HepG2 (cell line): Measurements from ENCODE around the gene UNC13D. TPM values are rescaled to one million over a fixed set of nuclear protein-coding genes. Genes with fewer than 3 reads are reported as not detected.
A peak's percentile ranks its signal among the peaks of the same experiment; 100 is the strongest.

Source experiments
- ARNT2 ChIP-seq: sonication (generic); formaldehyde crosslinking; IDR thresholded peaks from 2 replicates; pipeline ENCODE4 v1.8.0; 2022; ENCODE audit warnings: mild to moderate bottlenecking, low read depth, missing genetic modification reagents, moderate library complexity
- ATF7-NPFF ChIP-seq: sonication (generic); formaldehyde crosslinking; IDR thresholded peaks from 2 replicates; pipeline ENCODE4 v1.8.1; 2023; ENCODE audit warnings: mild to moderate bottlenecking, low read depth, missing genetic modification reagents, moderate library complexity
- EEA1 ChIP-seq: sonication (generic); formaldehyde crosslinking; IDR thresholded peaks from 2 replicates; pipeline ENCODE4 v1.5.1; 2020; ENCODE audit warnings: mild to moderate bottlenecking, missing genetic modification reagents, borderline replicate concordance
- GABPB1 ChIP-seq: IDR thresholded peaks from 2 replicates; pipeline ENCODE4 v1.6.1; 2016; ENCODE audit warnings: mild to moderate bottlenecking, missing genetic modification reagents, moderate library complexity, missing compliant biosample characterization
- HNRNPL ChIP-seq: fragments of 200-400 bp; formaldehyde crosslinking; IDR thresholded peaks from 2 replicates; pipeline ENCODE4 v1.6.1; 2017; ENCODE audit warnings: mild to moderate bottlenecking, low read depth, low read length
- NAIF1 ChIP-seq: sonication (generic); formaldehyde crosslinking; IDR thresholded peaks from 2 replicates; pipeline ENCODE4 v1.5.0; 2020; ENCODE audit warnings: mild to moderate bottlenecking, missing genetic modification reagents, borderline replicate concordance
- NFKB2 ChIP-seq: sonication (generic); formaldehyde crosslinking; IDR thresholded peaks from 2 replicates; pipeline ENCODE4 v1.4.0; 2020; ENCODE audit warnings: missing genetic modification reagents, borderline replicate concordance
- RFXANK ChIP-seq: IDR thresholded peaks from 2 replicates; pipeline ENCODE4 v1.6.1; 2016
- SALL1 ChIP-seq: sonication (generic); formaldehyde crosslinking; IDR thresholded peaks from 2 replicates; pipeline ENCODE4 v1.8.0; 2022; ENCODE audit warnings: mild to moderate bottlenecking, missing genetic modification reagents
- STAG1 ChIP-seq: sonication (generic); formaldehyde crosslinking; IDR thresholded peaks from 2 replicates; pipeline ENCODE4 v1.4.0; 2020; ENCODE audit warnings: missing genetic modification reagents
- TARDBP ChIP-seq: sonication (generic); formaldehyde crosslinking; IDR thresholded peaks from 2 replicates; pipeline ENCODE4 v1.8.0; 2022; ENCODE audit warnings: mild to moderate bottlenecking, missing genetic modification reagents
- U2AF1 ChIP-seq: fragments of 200-400 bp; formaldehyde crosslinking; optimal IDR thresholded peaks from 2 replicates; pipeline ENCODE3; 2017; ENCODE audit warnings: mild to moderate bottlenecking, low read depth, low read length
- YEATS2 ChIP-seq: sonication (generic); formaldehyde crosslinking; IDR thresholded peaks from 2 replicates; pipeline ENCODE4 v1.4.0; 2020; ENCODE audit warnings: missing genetic modification reagents, borderline replicate concordance
- ZFP62 ChIP-seq: sonication (generic); formaldehyde crosslinking; IDR thresholded peaks from 2 replicates; pipeline ENCODE4 v1.4.0; 2020; ENCODE audit warnings: missing genetic modification reagents
- ZKSCAN8 ChIP-seq: IDR thresholded peaks from 2 replicates; pipeline ENCODE4 v1.6.1; 2016; ENCODE audit warnings: borderline replicate concordance, missing genetic modification reagents, missing compliant biosample characterization
- ZNF44 ChIP-seq: sonication (generic); formaldehyde crosslinking; IDR thresholded peaks from 2 replicates; pipeline ENCODE4 v1.5.1; 2020; ENCODE audit warnings: mild to moderate bottlenecking, missing genetic modification reagents
- ZNF558 ChIP-seq: sonication (generic); formaldehyde crosslinking; IDR thresholded peaks from 2 replicates; pipeline ENCODE4 v1.9.0; 2022; ENCODE audit warnings: mild to moderate bottlenecking, missing genetic modification reagents, borderline replicate concordance
- polyA plus RNA-seq, 8 experiments: library from polyadenylated mRNA; depleted of rRNA in 3 of 8; stranded (reverse) in 7 of 8; unstranded in 1 of 8; fragments of >200 nt; fragmentation: Illumina TruSeq in 4 of 8; extraction: Trizol in 4 of 8; gene quantifications; 2 replicates each; pipeline versions ENCODE4 v1.2.1 to v1.2.3, GENCODE V29; 2011 to 2016; ENCODE audit warnings: low read depth in 4 of 8, missing spikeins in 1 of 8, mixed read lengths in 1 of 8; ENCODE audit not compliant: insufficient read depth in 1 of 8
- total RNA-seq, 5 experiments: library from RNA; depleted of rRNA; stranded (reverse); fragments of >200 nt; fragmentation: Illumina TruSeq; extraction: Trizol; gene quantifications; 2 replicates each; pipeline ENCODE4 v1.2.3, GENCODE V29; 2016; ENCODE audit warnings: low read depth in 1 of 5
- TF ChIP-seq, protein P1 (sequence below): sonication (generic); formaldehyde crosslinking; IDR thresholded peaks from 2 replicates; pipeline ENCODE4 v1.4.0; 2020; ENCODE audit warnings: mild to moderate bottlenecking, missing genetic modification reagents, borderline replicate concordance
- TF ChIP-seq, protein P2 (sequence below): sonication (generic); formaldehyde crosslinking; IDR thresholded peaks from 2 replicates; pipeline ENCODE4 v1.8.0; 2022; ENCODE audit warnings: low read depth, missing genetic modification reagents
- TF ChIP-seq, protein P3 (sequence below): sonication (generic); formaldehyde crosslinking; IDR thresholded peaks from 2 replicates; pipeline ENCODE4 v1.4.0; 2020; ENCODE audit warnings: missing genetic modification reagents, borderline replicate concordance
- TF ChIP-seq, protein P4 (sequence below): sonication (generic); formaldehyde crosslinking; conservative IDR thresholded peaks from 2 replicates; pipeline ENCODE4 v1.8.0; 2022; ENCODE audit warnings: mild to moderate bottlenecking, moderate library complexity, missing genetic modification reagents

Gene UNC13D
- total and polyA plus RNA-seq, 2 of the 13 experiments (the other 11 are each of a cell fraction or from before 2014, with no cell fraction given) = 29.7 to 42.7 TPM

DNA sequence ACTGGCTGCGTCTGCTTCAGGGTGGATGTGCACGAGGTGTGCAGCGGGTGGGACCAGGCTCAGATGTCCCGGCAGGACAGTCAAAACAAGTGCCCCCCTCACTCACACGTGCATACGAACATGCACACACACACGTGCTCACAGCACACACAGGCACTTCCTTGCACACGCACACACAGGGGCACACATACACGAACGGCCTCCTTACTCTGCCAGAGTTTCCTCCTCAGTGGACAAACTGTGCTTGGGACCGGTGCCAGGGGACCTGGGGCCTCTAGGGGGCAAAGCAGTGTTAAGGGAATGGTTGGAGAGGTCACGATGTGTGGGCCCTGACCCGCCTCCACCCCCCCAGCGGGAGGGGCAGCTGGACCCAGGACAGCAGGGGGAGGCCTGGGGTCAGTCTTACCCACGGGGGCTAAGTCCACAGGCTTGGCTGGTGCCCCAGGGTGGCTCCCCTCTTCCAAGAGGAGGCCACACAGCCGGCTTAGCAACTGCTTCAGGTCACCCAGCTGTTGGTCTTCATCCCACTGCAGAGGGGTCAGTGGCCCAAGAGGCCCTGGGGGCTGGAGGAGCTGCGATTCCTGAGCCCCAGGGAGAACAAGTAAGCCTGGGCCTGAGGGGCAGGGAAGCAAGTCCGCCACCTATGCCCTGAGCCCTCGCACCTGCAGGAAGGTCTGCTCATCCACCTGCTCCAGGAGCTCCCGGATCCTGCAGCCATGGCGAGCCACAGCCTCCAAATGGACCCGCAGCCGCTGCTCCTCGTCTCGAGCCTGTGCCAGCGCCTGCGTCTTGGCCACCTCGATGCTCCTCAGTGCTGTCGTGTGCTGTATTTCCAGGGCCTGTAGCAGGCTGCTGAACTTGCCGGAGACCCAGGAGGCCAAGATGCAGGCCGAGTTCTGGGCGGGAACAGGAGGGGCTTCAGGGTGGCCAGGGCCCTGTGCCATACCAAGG, 47.7 kb upstream of the UNC13D start (continued):
- TF ChIP-seq, protein P1, sequence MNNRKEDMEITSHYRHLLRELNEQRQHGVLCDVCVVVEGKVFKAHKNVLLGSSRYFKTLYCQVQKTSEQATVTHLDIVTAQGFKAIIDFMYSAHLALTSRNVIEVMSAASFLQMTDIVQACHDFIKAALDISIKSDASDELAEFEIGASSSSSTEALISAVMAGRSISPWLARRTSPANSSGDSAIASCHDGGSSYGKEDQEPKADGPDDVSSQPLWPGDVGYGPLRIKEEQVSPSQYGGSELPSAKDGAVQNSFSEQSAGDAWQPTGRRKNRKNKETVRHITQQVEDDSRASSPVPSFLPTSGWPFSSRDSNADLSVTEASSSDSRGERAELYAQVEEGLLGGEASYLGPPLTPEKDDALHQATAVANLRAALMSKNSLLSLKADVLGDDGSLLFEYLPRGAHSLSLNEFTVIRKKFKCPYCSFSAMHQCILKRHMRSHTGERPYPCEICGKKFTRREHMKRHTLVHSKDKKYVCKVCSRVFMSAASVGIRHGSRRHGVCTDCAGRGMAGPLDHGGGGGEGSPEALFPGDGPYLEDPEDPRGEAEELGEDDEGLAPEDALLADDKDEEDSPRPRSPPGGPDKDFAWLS (CRISPR knock-in tag) = peak; percentile 92
- TF ChIP-seq, protein P2, sequence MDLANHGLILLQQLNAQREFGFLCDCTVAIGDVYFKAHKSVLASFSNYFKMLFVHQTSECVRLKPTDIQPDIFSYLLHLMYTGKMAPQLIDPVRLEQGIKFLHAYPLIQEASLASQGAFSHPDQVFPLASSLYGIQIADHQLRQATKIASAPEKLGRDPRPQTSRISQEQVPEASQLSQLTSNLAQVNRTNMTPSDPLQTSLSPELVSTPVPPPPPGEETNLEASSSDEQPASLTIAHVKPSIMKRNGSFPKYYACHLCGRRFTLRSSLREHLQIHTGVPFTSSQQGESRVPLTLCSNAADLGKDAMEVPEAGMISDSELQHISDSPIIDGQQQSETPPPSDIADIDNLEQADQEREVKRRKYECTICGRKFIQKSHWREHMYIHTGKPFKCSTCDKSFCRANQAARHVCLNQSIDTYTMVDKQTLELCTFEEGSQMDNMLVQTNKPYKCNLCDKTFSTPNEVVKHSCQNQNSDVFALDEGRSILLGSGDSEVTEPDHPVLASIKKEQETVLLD (CRISPR knock-in tag) = 0 out of 2 replicates have a peak, but pooled peaks have one; percentile 7
- peak; percentile 82; the same call in 1 of the 2 replicates for TF ChIP-seq EEA1 (CRISPR knock-in tag)
- peak; percentile 91; the same call in 1 of the 2 replicates for TF ChIP-seq HNRNPL
- TF ChIP-seq GABPB1 (CRISPR knock-in tag) = peak; percentile 59
- TF ChIP-seq, protein P3, sequence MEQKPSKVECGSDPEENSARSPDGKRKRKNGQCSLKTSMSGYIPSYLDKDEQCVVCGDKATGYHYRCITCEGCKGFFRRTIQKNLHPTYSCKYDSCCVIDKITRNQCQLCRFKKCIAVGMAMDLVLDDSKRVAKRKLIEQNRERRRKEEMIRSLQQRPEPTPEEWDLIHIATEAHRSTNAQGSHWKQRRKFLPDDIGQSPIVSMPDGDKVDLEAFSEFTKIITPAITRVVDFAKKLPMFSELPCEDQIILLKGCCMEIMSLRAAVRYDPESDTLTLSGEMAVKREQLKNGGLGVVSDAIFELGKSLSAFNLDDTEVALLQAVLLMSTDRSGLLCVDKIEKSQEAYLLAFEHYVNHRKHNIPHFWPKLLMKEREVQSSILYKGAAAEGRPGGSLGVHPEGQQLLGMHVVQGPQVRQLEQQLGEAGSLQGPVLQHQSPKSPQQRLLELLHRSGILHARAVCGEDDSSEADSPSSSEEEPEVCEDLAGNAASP = peak; percentile 67; the same call in 1 of the 2 replicates
- peak; percentile 49; the same call in 1 of the 2 replicates for TF ChIP-seq SALL1 (CRISPR knock-in tag)
- TF ChIP-seq NFKB2 (CRISPR knock-in tag) = no peak
- TF ChIP-seq, protein P4, sequence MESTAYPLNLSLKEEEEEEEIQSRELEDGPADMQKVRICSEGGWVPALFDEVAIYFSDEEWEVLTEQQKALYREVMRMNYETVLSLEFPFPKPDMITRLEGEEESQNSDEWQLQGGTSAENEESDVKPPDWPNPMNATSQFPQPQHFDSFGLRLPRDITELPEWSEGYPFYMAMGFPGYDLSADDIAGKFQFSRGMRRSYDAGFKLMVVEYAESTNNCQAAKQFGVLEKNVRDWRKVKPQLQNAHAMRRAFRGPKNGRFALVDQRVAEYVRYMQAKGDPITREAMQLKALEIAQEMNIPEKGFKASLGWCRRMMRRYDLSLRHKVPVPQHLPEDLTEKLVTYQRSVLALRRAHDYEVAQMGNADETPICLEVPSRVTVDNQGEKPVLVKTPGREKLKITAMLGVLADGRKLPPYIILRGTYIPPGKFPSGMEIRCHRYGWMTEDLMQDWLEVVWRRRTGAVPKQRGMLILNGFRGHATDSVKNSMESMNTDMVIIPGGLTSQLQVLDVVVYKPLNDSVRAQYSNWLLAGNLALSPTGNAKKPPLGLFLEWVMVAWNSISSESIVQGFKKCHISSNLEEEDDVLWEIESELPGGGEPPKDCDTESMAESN (CRISPR knock-in tag) = peak; percentile 22; the same call in 1 of the 2 replicates
- TF ChIP-seq RFXANK = no peak
- TF ChIP-seq ZNF44 = 0 out of 2 replicates have a peak, but pooled peaks have one; percentile 29
- peak; percentile 37 for TF ChIP-seq ZNF558 (CRISPR knock-in tag)
- peak; percentile 36; the same call in 1 of the 2 replicates for TF ChIP-seq ATF7-NPFF
- TF ChIP-seq NAIF1 (CRISPR knock-in tag) = no peak; the same call in 1 of the 2 replicates
- TF ChIP-seq ZFP62 (CRISPR knock-in tag) = no peak
- peak; percentile 62 for TF ChIP-seq U2AF1
- peak; percentile 5; the same call in 1 of the 2 replicates for TF ChIP-seq ZKSCAN8
- TF ChIP-seq TARDBP = peak; percentile 41
- no peak; the same call in 1 of the 2 replicates for TF ChIP-seq STAG1 (CRISPR knock-in tag)
- peak; percentile 50; the same call in 1 of the 2 replicates for TF ChIP-seq ARNT2 (CRISPR knock-in tag)
- peak; percentile 59 for TF ChIP-seq YEATS2 (CRISPR knock-in tag)
